ENCODE measurements around the gene CMSS1.

DNA sequence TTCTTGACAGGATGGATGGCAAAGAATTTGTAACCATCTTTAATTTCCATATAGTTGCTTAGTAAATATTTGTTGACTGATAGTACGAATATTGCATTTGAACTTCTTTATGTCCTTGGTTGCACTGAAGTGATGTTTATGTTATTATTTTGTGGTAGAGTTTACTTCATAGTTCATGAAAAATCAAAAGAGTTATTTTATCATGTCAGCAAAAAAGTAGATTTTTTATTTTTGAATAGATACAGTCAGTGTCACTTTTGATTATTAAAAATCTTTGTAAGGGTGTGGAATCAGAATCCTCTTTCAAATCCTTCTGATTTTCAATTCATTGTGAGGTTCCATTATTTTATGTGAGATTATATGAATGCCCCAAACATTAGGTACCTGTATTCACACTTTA lies 261.7 kb downstream of the CMSS1 start:
- TF ChIP-seq, protein P1, sequence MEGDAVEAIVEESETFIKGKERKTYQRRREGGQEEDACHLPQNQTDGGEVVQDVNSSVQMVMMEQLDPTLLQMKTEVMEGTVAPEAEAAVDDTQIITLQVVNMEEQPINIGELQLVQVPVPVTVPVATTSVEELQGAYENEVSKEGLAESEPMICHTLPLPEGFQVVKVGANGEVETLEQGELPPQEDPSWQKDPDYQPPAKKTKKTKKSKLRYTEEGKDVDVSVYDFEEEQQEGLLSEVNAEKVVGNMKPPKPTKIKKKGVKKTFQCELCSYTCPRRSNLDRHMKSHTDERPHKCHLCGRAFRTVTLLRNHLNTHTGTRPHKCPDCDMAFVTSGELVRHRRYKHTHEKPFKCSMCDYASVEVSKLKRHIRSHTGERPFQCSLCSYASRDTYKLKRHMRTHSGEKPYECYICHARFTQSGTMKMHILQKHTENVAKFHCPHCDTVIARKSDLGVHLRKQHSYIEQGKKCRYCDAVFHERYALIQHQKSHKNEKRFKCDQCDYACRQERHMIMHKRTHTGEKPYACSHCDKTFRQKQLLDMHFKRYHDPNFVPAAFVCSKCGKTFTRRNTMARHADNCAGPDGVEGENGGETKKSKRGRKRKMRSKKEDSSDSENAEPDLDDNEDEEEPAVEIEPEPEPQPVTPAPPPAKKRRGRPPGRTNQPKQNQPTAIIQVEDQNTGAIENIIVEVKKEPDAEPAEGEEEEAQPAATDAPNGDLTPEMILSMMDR (IDR thresholded peaks at IDR 0.05), result no peak
- TF ChIP-seq POLR2A (IDR thresholded peaks at IDR 0.05), result no peak

Measured in right lobe of liver (tissue), 4 donors.